ENCODE results near the gene CHST6. TPM values are rescaled to one million over a fixed set of nuclear protein-coding genes. Genes with fewer than 3 reads are reported as not detected.
"Not testable (repeated sequence)": the region's sequence is repeated elsewhere in the genome, so short reads cannot be mapped to it uniquely, and the experiment has no call there.

CHST6 gene
- total and polyA plus RNA-seq, 3 donors from 2014 or later, result 1.1 to 9.4 (median 6.1) TPM

GRCh38 chr16:75456971-75457370, 38.3 kb downstream of the CHST6 start:
- Histone ChIP-seq H3K36me3 (ENCODE audit: low read depth, missing control alignments) (no peaks in the 10 kb centered on the region), H3K4me3 (no peak overlapping the region), H3K27ac (no peak overlapping the region), H3K27me3 (no peaks in the 10 kb centered on the region), H3K9me3 (no peaks in the 10 kb centered on the region), H3K4me1 (no peaks in the 10 kb centered on the region)
- DNase-seq, result no peak
- intact Hi-C loops (cut with DNase I; ENCODE audit: low total_unique reads), result no loop called here
- WGBS, 2 donors, result 50 to 62% methylated on average over 1 of the region's 1 CpG
- TF ChIP-seq POLR2A (IDR thresholded peaks at IDR 0.05), result no peak
- TF ChIP-seq CTCF (IDR thresholded peaks at IDR 0.05), result no peak

GRCh38 chr16:75456486-75456885, 38.8 kb downstream of the CHST6 start:
- DNase-seq; intact Hi-C loops (cut with DNase I; ENCODE audit: low total_unique reads); H3K27ac ChIP-seq; H3K36me3 ChIP-seq (ENCODE audit: low read depth, missing control alignments); H3K4me3 ChIP-seq; H3K4me1 ChIP-seq; H3K27me3 ChIP-seq; H3K9me3 ChIP-seq: not testable (repeated sequence)
- 89 to 90% methylated on average over 4 of the region's 4 CpGs for WGBS, 2 donors

- WGBS, 2 donors, result 70 to 76% methylated on average over 5 of the region's 5 CpGs
- H3K27ac ChIP-seq, result no peak overlapping the region
Measured at GRCh38 chr16:75455677-75456076, 39.6 kb downstream of the CHST6 start.

GRCh38 chr16:75452464-75453190, 42.6 kb downstream of the CHST6 start:
- no peaks in the 10 kb centered on the region for H3K36me3 ChIP-seq (ENCODE audit: low read depth, missing control alignments)
- H3K4me1 ChIP-seq, result no peaks in the 10 kb centered on the region
- H3K27ac ChIP-seq, result no peak overlapping the region
- no peak for TF ChIP-seq CTCF (IDR thresholded peaks at IDR 0.05)
- H3K27me3 ChIP-seq, result no peaks in the 10 kb centered on the region
- no peak overlapping the region for H3K4me3 ChIP-seq
- DNase-seq, result no peak
- WGBS, 2 donors, result 92 to 95% methylated on average over 11 to 12 of the region's 12 CpGs
- intact Hi-C loops (cut with DNase I; ENCODE audit: low total_unique reads), result no loop called here
- no peaks in the 10 kb centered on the region for H3K9me3 ChIP-seq

More at GRCh38 chr16:75455677-75456076, 39.6 kb downstream of the CHST6 start:
- Histone ChIP-seq H3K4me3 (no peak overlapping the region), H3K36me3 (ENCODE audit: low read depth, missing control alignments) (no peaks in the 10 kb centered on the region), H3K27me3 (no peaks in the 10 kb centered on the region), H3K4me1 (no peaks in the 10 kb centered on the region), H3K9me3 (no peaks in the 10 kb centered on the region)
- TF ChIP-seq POLR2A (IDR thresholded peaks at IDR 0.05) (no peak), CTCF (IDR thresholded peaks at IDR 0.05) (no peak)
- DNase-seq, result no peak
- intact Hi-C loops (cut with DNase I; ENCODE audit: low total_unique reads), result no loop called here

GRCh38 chr16:75446416-75446815, 48.8 kb downstream of the CHST6 start:
- H3K4me1 ChIP-seq, result no peaks in the 10 kb centered on the region
- H3K9me3 ChIP-seq, result no peaks in the 10 kb centered on the region
- no peaks in the 10 kb centered on the region for H3K27me3 ChIP-seq
- no peak overlapping the region for H3K27ac ChIP-seq
- intact Hi-C loops (cut with DNase I; ENCODE audit: low total_unique reads), result no loop called here
- no peak for DNase-seq
- TF ChIP-seq CTCF (IDR thresholded peaks at IDR 0.05), result no peak
- TF ChIP-seq POLR2A (IDR thresholded peaks at IDR 0.05), result no peak
- no peaks in the 10 kb centered on the region for H3K36me3 ChIP-seq (ENCODE audit: low read depth, missing control alignments)
- H3K4me3 ChIP-seq, result no peak overlapping the region
